Endodermal cell (in vitro differentiated cells): ENCODE data around the gene TLR7. TPM values are rescaled to one million over a fixed set of nuclear protein-coding genes. Genes with fewer than 3 reads are reported as not detected.

Experiments used
- DNase-seq: peaks from one replicate; pipeline ENCODE4 v3.0.0-alpha.2; 2017
- H3K27ac ChIP-seq: 2 replicates; pipeline ENCODE4 v1.5.1; 2013; ENCODE audit warnings: mild to moderate bottlenecking, low read depth, low read length, moderate library complexity
- H3K27me3 ChIP-seq: 2 replicates; pipeline ENCODE4 v1.6.1; 2013; ENCODE audit warnings: mild to moderate bottlenecking, low read length, moderate library complexity; ENCODE audit not compliant: insufficient read depth, control insufficient read depth, poor library complexity, severe bottlenecking
- H3K36me3 ChIP-seq: 2 replicates; pipeline ENCODE4 v1.7.0; 2013; ENCODE audit warnings: mild to moderate bottlenecking, low read length, moderate library complexity; ENCODE audit not compliant: control insufficient read depth, insufficient read depth
- H3K4me1 ChIP-seq: one replicate; pipeline ENCODE4 v1.7.0; 2013; ENCODE audit warnings: low read length; ENCODE audit not compliant: control insufficient read depth, insufficient read depth
- H3K4me3 ChIP-seq: 2 replicates; pipeline ENCODE4 v1.5.1; 2013; ENCODE audit warnings: mild to moderate bottlenecking, low read length, moderate library complexity
- H3K9ac ChIP-seq: 2 replicates; pipeline ENCODE4 v1.6.1; 2013; ENCODE audit warnings: mild to moderate bottlenecking, low read length, moderate library complexity; ENCODE audit not compliant: poor library complexity, severe bottlenecking; ENCODE audit errors: extremely low read depth
- H3K9me3 ChIP-seq: 2 replicates; pipeline ENCODE4 v1.6.1; 2013; ENCODE audit warnings: mild to moderate bottlenecking, low read length, moderate library complexity; ENCODE audit not compliant: control insufficient read depth
- H3K27ac Mint-ChIP-seq: 2 replicates; pipeline ENCODE4 v1.8.0; 2020; ENCODE audit warnings: mixed read lengths
- H3K27me3 Mint-ChIP-seq: 2 replicates; pipeline ENCODE4 v1.8.0; 2021; ENCODE audit warnings: mild to moderate bottlenecking, mixed read lengths; ENCODE audit not compliant: insufficient read depth
- H3K36me3 Mint-ChIP-seq: 2 replicates; pipeline ENCODE4 v1.8.0; 2020; ENCODE audit warnings: low read depth, mixed read lengths
- H3K4me1 Mint-ChIP-seq: 2 replicates; pipeline ENCODE4 v1.8.0; 2020; ENCODE audit warnings: mixed read lengths
- H3K4me3 Mint-ChIP-seq: 2 replicates; pipeline ENCODE4 v1.8.0; 2020; ENCODE audit warnings: mild to moderate bottlenecking, moderate library complexity, mixed read lengths
- H3K9me3 Mint-ChIP-seq: 2 replicates; pipeline ENCODE4 v1.8.0; 2020; ENCODE audit warnings: mild to moderate bottlenecking, mixed read lengths
- WGBS, 2 experiments: methylation state at CpG; one replicate each; pipeline versions ENCODE4 v1.1.5 to v1.1.7; 2013; ENCODE audit warnings: missing lambda C conversion rate in 2 of 2, mixed read lengths in 1 of 2; ENCODE audit not compliant: insufficient coverage in 1 of 2, insufficient read length in 1 of 2; 5-methylcytosine and 5-hydroxymethylcytosine counted together
- total RNA-seq, 2 donors: library from RNA; stranded (reverse); fragmentation: NEBNext Ultra II Directional in 1 of 2; extraction: Animal tissue kit (Norgen Biotek cat#: 25700) in 1 of 2; gene quantifications; 2 replicates in 1 of 2; 3 replicates in 1 of 2; pipeline ENCODE4 v1.2.1, GENCODE V29; 2021
- TF ChIP-seq, protein P1 (sequence below): fragments of 200-600 bp; sonication (generic); conservative IDR thresholded peaks from 2 replicates; pipeline ENCODE4 v1.5.0; 2021; ENCODE audit warnings: antibody characterized with exemption, mild to moderate bottlenecking

The TLR7 gene
- total RNA-seq, 2 donors from 2014 or later = not detected

DNA sequence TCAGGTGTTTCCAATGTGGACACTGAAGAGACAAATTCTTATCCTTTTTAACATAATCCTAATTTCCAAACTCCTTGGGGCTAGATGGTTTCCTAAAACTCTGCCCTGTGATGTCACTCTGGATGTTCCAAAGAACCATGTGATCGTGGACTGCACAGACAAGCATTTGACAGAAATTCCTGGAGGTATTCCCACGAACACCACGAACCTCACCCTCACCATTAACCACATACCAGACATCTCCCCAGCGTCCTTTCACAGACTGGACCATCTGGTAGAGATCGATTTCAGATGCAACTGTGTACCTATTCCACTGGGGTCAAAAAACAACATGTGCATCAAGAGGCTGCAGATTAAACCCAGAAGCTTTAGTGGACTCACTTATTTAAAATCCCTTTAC lies 18.6 kb downstream of the TLR7 start:
- Histone ChIP-seq H3K4me3 (no peak overlapping the region), H3K9me3 (no peaks in the 10 kb centered on the region), H3K27me3 (no peaks in the 10 kb centered on the region), H3K4me1 (no peaks in the 10 kb centered on the region), H3K9ac (no peak overlapping the region), H3K27ac (no peak overlapping the region), H3K36me3 (no peaks in the 10 kb centered on the region)
- TF ChIP-seq, protein P1, sequence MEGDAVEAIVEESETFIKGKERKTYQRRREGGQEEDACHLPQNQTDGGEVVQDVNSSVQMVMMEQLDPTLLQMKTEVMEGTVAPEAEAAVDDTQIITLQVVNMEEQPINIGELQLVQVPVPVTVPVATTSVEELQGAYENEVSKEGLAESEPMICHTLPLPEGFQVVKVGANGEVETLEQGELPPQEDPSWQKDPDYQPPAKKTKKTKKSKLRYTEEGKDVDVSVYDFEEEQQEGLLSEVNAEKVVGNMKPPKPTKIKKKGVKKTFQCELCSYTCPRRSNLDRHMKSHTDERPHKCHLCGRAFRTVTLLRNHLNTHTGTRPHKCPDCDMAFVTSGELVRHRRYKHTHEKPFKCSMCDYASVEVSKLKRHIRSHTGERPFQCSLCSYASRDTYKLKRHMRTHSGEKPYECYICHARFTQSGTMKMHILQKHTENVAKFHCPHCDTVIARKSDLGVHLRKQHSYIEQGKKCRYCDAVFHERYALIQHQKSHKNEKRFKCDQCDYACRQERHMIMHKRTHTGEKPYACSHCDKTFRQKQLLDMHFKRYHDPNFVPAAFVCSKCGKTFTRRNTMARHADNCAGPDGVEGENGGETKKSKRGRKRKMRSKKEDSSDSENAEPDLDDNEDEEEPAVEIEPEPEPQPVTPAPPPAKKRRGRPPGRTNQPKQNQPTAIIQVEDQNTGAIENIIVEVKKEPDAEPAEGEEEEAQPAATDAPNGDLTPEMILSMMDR = no peak
- 94 to 100% methylated on average over 2 to 5 of the region's 5 CpGs for WGBS, 2 experiments
- Mint-ChIP-seq H3K36me3 (no peaks in the 10 kb centered on the region), H3K9me3 (peaks cover 56% of the 10 kb centered on the region), H3K4me3 (no peak overlapping the region), H3K27me3 (peaks cover 2% of the 10 kb centered on the region), H3K4me1 (no peaks in the 10 kb centered on the region), H3K27ac (no peak overlapping the region)
- no peak for DNase-seq

DNA sequence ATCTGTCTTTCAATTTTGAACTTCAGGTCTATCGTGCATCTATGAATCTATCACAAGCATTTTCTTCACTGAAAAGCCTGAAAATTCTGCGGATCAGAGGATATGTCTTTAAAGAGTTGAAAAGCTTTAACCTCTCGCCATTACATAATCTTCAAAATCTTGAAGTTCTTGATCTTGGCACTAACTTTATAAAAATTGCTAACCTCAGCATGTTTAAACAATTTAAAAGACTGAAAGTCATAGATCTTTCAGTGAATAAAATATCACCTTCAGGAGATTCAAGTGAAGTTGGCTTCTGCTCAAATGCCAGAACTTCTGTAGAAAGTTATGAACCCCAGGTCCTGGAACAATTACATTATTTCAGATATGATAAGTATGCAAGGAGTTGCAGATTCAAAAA lies 19.7 kb downstream of the TLR7 start:
- Histone ChIP-seq H3K27me3 (no peaks in the 10 kb centered on the region), H3K9ac (no peak overlapping the region), H3K36me3 (no peaks in the 10 kb centered on the region), H3K4me1 (no peaks in the 10 kb centered on the region), H3K4me3 (no peak overlapping the region), H3K27ac (no peak overlapping the region), H3K9me3 (no peaks in the 10 kb centered on the region)
- no peaks in the 10 kb centered on the region for H3K4me1 Mint-ChIP-seq
- H3K27me3 Mint-ChIP-seq = peaks cover 2% of the 10 kb centered on the region
- 97% methylated on average over 3 of the region's 3 CpGs; no CpG with 5 or more reads in 1 of the 2 experiments for WGBS, 2 experiments
- DNase-seq = no peak
- no peaks in the 10 kb centered on the region for H3K36me3 Mint-ChIP-seq
- no peak overlapping the region for H3K27ac Mint-ChIP-seq
- no peak overlapping the region for H3K4me3 Mint-ChIP-seq
- H3K9me3 Mint-ChIP-seq = peaks cover 57% of the 10 kb centered on the region
- TF ChIP-seq, protein P1 = no peak

DNA sequence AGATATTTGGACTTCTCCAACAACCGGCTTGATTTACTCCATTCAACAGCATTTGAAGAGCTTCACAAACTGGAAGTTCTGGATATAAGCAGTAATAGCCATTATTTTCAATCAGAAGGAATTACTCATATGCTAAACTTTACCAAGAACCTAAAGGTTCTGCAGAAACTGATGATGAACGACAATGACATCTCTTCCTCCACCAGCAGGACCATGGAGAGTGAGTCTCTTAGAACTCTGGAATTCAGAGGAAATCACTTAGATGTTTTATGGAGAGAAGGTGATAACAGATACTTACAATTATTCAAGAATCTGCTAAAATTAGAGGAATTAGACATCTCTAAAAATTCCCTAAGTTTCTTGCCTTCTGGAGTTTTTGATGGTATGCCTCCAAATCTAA lies 20.3 kb downstream of the TLR7 start:
- WGBS, 2 experiments = 100% methylated on average over 2 of the region's 2 CpGs; no CpG with 5 or more reads in 1 of the 2 experiments
- Mint-ChIP-seq H3K4me1 (no peaks in the 10 kb centered on the region), H3K27ac (no peak overlapping the region), H3K4me3 (no peak overlapping the region), H3K27me3 (peaks cover 2% of the 10 kb centered on the region), H3K9me3 (peaks cover 53% of the 10 kb centered on the region), H3K36me3 (no peaks in the 10 kb centered on the region)
- Histone ChIP-seq H3K4me1 (no peaks in the 10 kb centered on the region), H3K9me3 (no peaks in the 10 kb centered on the region), H3K27me3 (no peaks in the 10 kb centered on the region), H3K27ac (no peak overlapping the region), H3K36me3 (no peaks in the 10 kb centered on the region), H3K9ac (no peak overlapping the region), H3K4me3 (no peak overlapping the region)
- TF ChIP-seq, protein P1 = no peak
- no peak for DNase-seq
